B cell (primary cell): Measurements from ENCODE around the gene FAM3D. TPM values are rescaled to one million over a fixed set of nuclear protein-coding genes. Genes with fewer than 3 reads are reported as not detected.

ENCODE experiments used
- ATAC-seq: fragments of 200-7000 bp; cut with Tn5 transposase; one replicate; pipeline ENCODE4 v1.10.0; 2021; ENCODE audit warnings: low read depth, mild to moderate bottlenecking, moderate number of reproducible peaks, moderate library complexity
- CTCF ChIA-PET: fragments of 350-600 bp; sonication (Branson Sonifier 250); formaldehyde crosslinking; loops from one replicate; lab custom pipeline; 2021; ENCODE audit warnings: antibody characterized with exemption, inconsistent platforms; lab: Charles Lee
- POLR2A ChIA-PET: fragments of 350-600 bp; sonication (Branson Sonifier 250); formaldehyde crosslinking; loops from one replicate; lab custom pipeline; 2021; ENCODE audit warnings: antibody characterized with exemption; lab: Charles Lee
- DNase-seq: peaks from one replicate; pipeline ENCODE4 v3.0.0; 2013
- H2AFZ ChIP-seq: 2 replicates; pipeline ENCODE4 v1.6.1; 2012; ENCODE audit warnings: mild to moderate bottlenecking, low read depth, low read length; ENCODE audit not compliant: insufficient read depth, poor library complexity, severe bottlenecking
- H3K27ac ChIP-seq, 2 donors: 1 replicate in 1 of 2; 2 replicates in 1 of 2; pipeline ENCODE4 v1.5.1; 2012 to 2013; ENCODE audit warnings: low read length in 2 of 2, mild to moderate bottlenecking in 2 of 2, moderate library complexity in 1 of 2
- H3K27me3 ChIP-seq, 4 experiments: fragments of 200-600 bp in 1 of 4; sonication (generic) in 1 of 4; replicated peaks in 1 of 4; 1 replicate in 2 of 4; 2 replicates in 2 of 4; pipeline versions ENCODE4 v1.6.1 to v1.7.0; 2013 to 2016; ENCODE audit warnings: low read length in 3 of 4, mild to moderate bottlenecking in 2 of 4, mixed read lengths in 1 of 4, moderate library complexity in 1 of 4; ENCODE audit not compliant: insufficient read depth in 4 of 4, control insufficient read depth in 3 of 4; ENCODE audit errors: control extremely low read depth in 1 of 4
- H3K36me3 ChIP-seq, 2 experiments: replicated peaks in 1 of 2; 1 replicate in 1 of 2; 2 replicates in 1 of 2; pipeline versions ENCODE4 v1.6.1 to v1.7.1; 2013; ENCODE audit warnings: low read length in 1 of 2; ENCODE audit not compliant: insufficient read depth in 2 of 2, control insufficient read depth in 1 of 2; ENCODE audit errors: control extremely low read depth in 1 of 2, extremely low read depth in 1 of 2
- H3K4me1 ChIP-seq, 2 donors: fragments of 200-600 bp in 1 of 2; sonication (generic) in 1 of 2; 1 replicate in 1 of 2; 2 replicates in 1 of 2; pipeline versions ENCODE4 v1.5.1 to v1.6.1; 2013 to 2017; ENCODE audit warnings: low read length in 2 of 2; ENCODE audit not compliant: control insufficient read depth in 2 of 2, insufficient read depth in 2 of 2
- H3K4me2 ChIP-seq: replicated peaks from 2 replicates; pipeline ENCODE3; 2012; ENCODE audit warnings: mild to moderate bottlenecking, low read depth, low read length; ENCODE audit not compliant: poor library complexity, severe bottlenecking
- H3K4me3 ChIP-seq, 5 experiments: fragments of 200-600 bp in 1 of 5; sonication (generic) in 1 of 5; 1 replicate in 3 of 5; 2 replicates in 2 of 5; pipeline versions ENCODE4 v1.5.1 to v1.7.0; 2011 to 2016; ENCODE audit warnings: low read length in 4 of 5, mild to moderate bottlenecking in 4 of 5, low read depth in 2 of 5, control low read depth in 1 of 5, moderate library complexity in 1 of 5; ENCODE audit not compliant: insufficient read depth in 1 of 5; ENCODE audit errors: control extremely low read depth in 1 of 5, extremely low read depth in 1 of 5
- H3K79me2 ChIP-seq: fragments of 200-600 bp; sonication (generic); one replicate; pipeline ENCODE4 v1.6.0; 2016; ENCODE audit warnings: low read length; ENCODE audit not compliant: control insufficient read depth, insufficient read depth
- H3K9ac ChIP-seq: fragments of 200-600 bp; sonication (generic); 2 replicates; pipeline ENCODE4 v1.6.1; 2017; ENCODE audit warnings: mild to moderate bottlenecking, low read length, moderate library complexity
- H3K9me3 ChIP-seq, 3 donors: one replicate each; pipeline versions ENCODE4 v1.6.1 to v1.7.1; 2013; ENCODE audit warnings: low read length in 2 of 3; ENCODE audit not compliant: control insufficient read depth in 2 of 3, insufficient read depth in 1 of 3; ENCODE audit errors: control extremely low read depth in 1 of 3
- H4K20me1 ChIP-seq: 2 replicates; pipeline ENCODE4 v1.6.0; 2012; ENCODE audit warnings: mild to moderate bottlenecking, low read length; ENCODE audit not compliant: insufficient read depth, control insufficient read depth, poor library complexity, severe bottlenecking
- H3K27ac Mint-ChIP-seq: one replicate; pipeline ENCODE4 v1.8.0; 2021; ENCODE audit warnings: mixed read lengths
- H3K27me3 Mint-ChIP-seq: one replicate; pipeline ENCODE4 v1.8.0; 2021; ENCODE audit warnings: mixed read lengths
- H3K4me1 Mint-ChIP-seq: one replicate; pipeline ENCODE4 v1.8.0; 2021; ENCODE audit warnings: mixed read lengths
- H3K4me3 Mint-ChIP-seq: one replicate; pipeline ENCODE4 v1.8.0; 2021; ENCODE audit warnings: mixed read lengths
- H3K9me3 Mint-ChIP-seq: one replicate; pipeline ENCODE4 v1.8.0; 2022; ENCODE audit warnings: mixed read lengths; ENCODE audit not compliant: insufficient read depth
- EZH2 ChIP-seq: IDR thresholded peaks from 2 replicates; pipeline ENCODE4 v1.6.1; 2012; ENCODE audit warnings: borderline replicate concordance, low read depth, mild to moderate bottlenecking, moderate library complexity, low read length; ENCODE audit not compliant: insufficient read depth, poor library complexity, severe bottlenecking
- WGBS: methylation state at CpG from one replicate; pipeline ENCODE4 v1.1.5; 2013; ENCODE audit warnings: missing lambda C conversion rate; ENCODE audit not compliant: insufficient coverage; 5-methylcytosine and 5-hydroxymethylcytosine counted together
- intact Hi-C: fragments of 100-400 bp; cut with micrococcal nuclease; formaldehyde crosslinking; loops from one replicate; pipeline ENCODE4 v1.10.0; 2022
- polyA plus RNA-seq: library from polyadenylated mRNA; depleted of rRNA; stranded (reverse); fragments of >200 nt; gene quantifications from 2 replicates; pipeline ENCODE4 v1.2.3, GENCODE V29; 2012
- total RNA-seq, 2 donors: library from RNA; stranded (reverse); fragments of 120-200 nt in 1 of 2; gene quantifications; 1 replicate in 1 of 2; 2 replicates in 1 of 2; pipeline versions ENCODE4 v1.2.3 to v1.2.4, GENCODE V29; 2013 to 2022
- TF ChIP-seq, protein P1 (sequence below): fragments of 200-600 bp; IDR thresholded peaks from one replicate; pipeline ENCODE4 v1.8.0; 2022; ENCODE audit warnings: antibody characterized with exemption, mild to moderate bottlenecking

The FAM3D gene
- total and polyA plus RNA-seq, 2 donors (not counting 1 experiment from before 2014, with no cell fraction given) = not detected

DNA sequence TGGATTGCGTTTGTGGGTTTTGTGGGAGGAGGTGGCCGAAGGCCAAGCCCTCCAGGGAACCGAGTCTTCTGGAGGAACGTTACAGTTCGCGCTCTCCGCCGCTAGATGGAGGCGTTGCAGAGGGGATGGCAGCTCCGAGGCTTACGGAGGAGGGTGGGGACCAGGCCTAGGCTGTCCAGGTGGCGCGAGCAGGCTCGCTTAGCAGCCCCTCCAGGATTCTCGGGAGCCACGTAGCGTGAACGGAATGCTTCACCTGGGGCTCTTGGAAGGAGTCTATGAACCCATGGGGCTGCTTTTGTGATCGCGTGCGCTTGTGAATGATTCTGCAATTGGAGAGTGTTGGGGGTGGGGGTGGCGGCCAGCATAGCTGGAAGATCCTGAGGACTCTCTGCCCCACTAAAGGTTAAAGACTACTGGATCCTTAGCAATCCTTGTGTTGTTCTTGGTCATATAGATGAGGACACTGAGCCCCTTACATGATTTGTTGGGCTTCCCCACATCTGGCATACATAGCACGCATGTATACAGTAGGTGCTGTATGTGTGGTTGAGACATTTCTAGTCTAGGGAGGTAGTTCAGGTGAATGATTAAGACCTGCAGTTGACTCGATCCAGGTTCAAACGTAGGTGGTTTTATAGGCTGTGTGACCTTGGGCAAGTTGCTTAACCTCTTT lies 25.7 kb downstream of the FAM3D start:
- Histone ChIP-seq H2AFZ (peak overlapping the region; percentile 32), H3K4me3 (no peak overlapping the region), H3K36me3 (no peaks in the 10 kb centered on the region), H3K27ac (no peak overlapping the region), H3K9ac (no peak overlapping the region), H3K9me3 (peaks cover 0 to 8% (median 0%) of the 10 kb centered on the region in 3 donors), H3K4me2 (peak overlapping the region; percentile 4), H3K4me1 (peaks cover 0 to 5% of the 10 kb centered on the region in 2 donors), H3K27me3 (no peaks in the 10 kb centered on the region), H3K79me2 (no peaks in the 10 kb centered on the region), H4K20me1 (no peaks in the 10 kb centered on the region)
- WGBS = 18% methylated on average over 22 of the region's 25 CpGs
- Mint-ChIP-seq H3K4me1 (peaks cover 10% of the 10 kb centered on the region), H3K27me3 (peaks cover 8% of the 10 kb centered on the region), H3K9me3 (no peaks in the 10 kb centered on the region), H3K4me3 (no peak overlapping the region), H3K27ac (peak overlapping the region; percentile 20)
- ChIA-PET POLR2A (no interaction called here), CTCF (interaction anchor here (0.5 to 5.2 kb wide), 14 partner anchors 7 to 1542 kb away, joined by 3 to 39 read pairs (median 4); partner anchors contain the start of gene FAM107A)
- intact Hi-C loops = loop anchor here (5.0 kb wide), 1 partner anchor 571 kb away; no protein-coding TSS in a partner anchor
- DNase-seq = peak; percentile 65
- TF ChIP-seq EZH2 = no peak
- TF ChIP-seq, protein P1, sequence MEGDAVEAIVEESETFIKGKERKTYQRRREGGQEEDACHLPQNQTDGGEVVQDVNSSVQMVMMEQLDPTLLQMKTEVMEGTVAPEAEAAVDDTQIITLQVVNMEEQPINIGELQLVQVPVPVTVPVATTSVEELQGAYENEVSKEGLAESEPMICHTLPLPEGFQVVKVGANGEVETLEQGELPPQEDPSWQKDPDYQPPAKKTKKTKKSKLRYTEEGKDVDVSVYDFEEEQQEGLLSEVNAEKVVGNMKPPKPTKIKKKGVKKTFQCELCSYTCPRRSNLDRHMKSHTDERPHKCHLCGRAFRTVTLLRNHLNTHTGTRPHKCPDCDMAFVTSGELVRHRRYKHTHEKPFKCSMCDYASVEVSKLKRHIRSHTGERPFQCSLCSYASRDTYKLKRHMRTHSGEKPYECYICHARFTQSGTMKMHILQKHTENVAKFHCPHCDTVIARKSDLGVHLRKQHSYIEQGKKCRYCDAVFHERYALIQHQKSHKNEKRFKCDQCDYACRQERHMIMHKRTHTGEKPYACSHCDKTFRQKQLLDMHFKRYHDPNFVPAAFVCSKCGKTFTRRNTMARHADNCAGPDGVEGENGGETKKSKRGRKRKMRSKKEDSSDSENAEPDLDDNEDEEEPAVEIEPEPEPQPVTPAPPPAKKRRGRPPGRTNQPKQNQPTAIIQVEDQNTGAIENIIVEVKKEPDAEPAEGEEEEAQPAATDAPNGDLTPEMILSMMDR = peak; percentile 82
- ATAC-seq = peak; percentile 82

DNA sequence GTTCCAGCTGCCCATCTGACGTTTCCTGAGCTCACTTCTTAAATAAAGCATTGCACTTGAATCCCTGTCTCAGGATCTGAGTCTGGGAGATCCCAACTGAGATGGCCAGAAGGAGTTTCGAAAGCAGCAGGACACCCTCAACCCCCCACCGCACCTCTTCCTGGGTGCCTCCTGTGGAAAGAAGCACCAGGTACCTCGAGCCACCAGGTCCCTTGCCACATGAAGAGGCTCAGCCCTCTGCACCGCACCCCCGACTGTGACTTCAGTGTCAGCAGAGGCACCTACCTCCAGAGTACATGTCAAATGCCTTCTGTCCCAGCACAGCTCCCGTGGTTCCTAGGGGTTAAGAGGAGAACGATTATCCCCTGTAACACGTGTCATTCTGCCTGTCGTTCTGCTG lies 26.7 kb downstream of the FAM3D start:
- no peak overlapping the region for H3K27ac Mint-ChIP-seq
- ATAC-seq (no peak), DNase-seq (no peak)
- 95% methylated on average over 6 of the region's 10 CpGs for WGBS
- H4K20me1 ChIP-seq = no peaks in the 10 kb centered on the region
- intact Hi-C loops = loop anchor here (5.0 kb wide), 1 partner anchor 572 kb away; no protein-coding TSS in a partner anchor
- H2AFZ ChIP-seq = no peak overlapping the region
- H3K4me2 ChIP-seq = no peak overlapping the region
- peaks cover 0 to 8% of the 10 kb centered on the region in 2 donors for H3K4me1 ChIP-seq
- H3K4me1 Mint-ChIP-seq = peaks cover 16% of the 10 kb centered on the region
- H3K9me3 Mint-ChIP-seq = no peaks in the 10 kb centered on the region
- no peaks in the 10 kb centered on the region for H3K36me3 ChIP-seq
- ChIA-PET POLR2A (no interaction called here), CTCF (interaction anchor here (1.3 to 5.2 kb wide), 4 partner anchors 9 to 1218 kb away, joined by 5 to 39 read pairs (median 27); no protein-coding TSS in a partner anchor)
- H3K27me3 Mint-ChIP-seq = peaks cover 8% of the 10 kb centered on the region
- no peak overlapping the region for H3K4me3 Mint-ChIP-seq
- H3K4me3 ChIP-seq = no peak overlapping the region
- no peak overlapping the region for H3K27ac ChIP-seq
- H3K79me2 ChIP-seq = no peaks in the 10 kb centered on the region
- no peaks in the 10 kb centered on the region for H3K27me3 ChIP-seq
- TF ChIP-seq, protein P1 = no peak
- no peak for TF ChIP-seq EZH2
- H3K9ac ChIP-seq = no peak overlapping the region
- H3K9me3 ChIP-seq = peaks cover 0 to 8% (median 0%) of the 10 kb centered on the region in 3 donors
